HCT116 (cell line): ENCODE data around the gene FAM120A. TPM values are rescaled to one million over a fixed set of nuclear protein-coding genes. Genes with fewer than 3 reads are reported as not detected.

ENCODE experiments used
- ATAC-seq: fragments of 200-7000 bp; cut with Tn5 transposase; 2 replicates; pipeline ENCODE4 v1.9.1; 2020; ENCODE audit warnings: mild to moderate bottlenecking, moderate library complexity
- BruUV-seq: library from RNA; stranded (reverse); fragments of 400-500 nt; replicated peaks from 2 replicates; lab custom pipeline; 2021; lab: Mats Ljungman, UMichigan
- CTCF ChIA-PET: fragments of 300-600 bp; sonication (Branson Sonifier 250); formaldehyde crosslinking; loops from one replicate; lab custom pipeline; 2021; ENCODE audit warnings: antibody characterized with exemption; lab: Charles Lee
- POLR2A ChIA-PET: fragments of 300-600, 350-600 bp; sonication (Branson Sonifier 250); formaldehyde crosslinking; loops from one replicate; lab custom pipeline; 2021; ENCODE audit warnings: antibody characterized with exemption; lab: Charles Lee
- RAD21 ChIA-PET, 2 experiments: fragments of 300-600 bp; sonication (Branson Sonifier 250); formaldehyde crosslinking; loops; one replicate each; lab custom pipeline; 2023; ENCODE audit warnings: low total read pairs in 2 of 2; ENCODE audit not compliant: uncharacterized antibody in 2 of 2, unreplicated experiment in 2 of 2, low non-redundant PET in 1 of 2; lab: Charles Lee
- DNase-seq: peaks from one replicate; pipeline ENCODE4 v3.0.0-alpha.2; 2010; ENCODE audit warnings: low read depth, low spot score
- H2AFZ ChIP-seq: fragments of 200-600 bp; shearing (Covaris generic), sonication (generic); 2 replicates; pipeline ENCODE4 v1.6.1; 2017; ENCODE audit warnings: low read depth, mixed run types, mixed read lengths, antibody characterized with exemption, low read length; ENCODE audit not compliant: poor library complexity, severe bottlenecking
- H3K27ac ChIP-seq: 2 replicates; pipeline ENCODE4 v1.5.1; 2012; ENCODE audit warnings: low read depth, low read length
- H3K27me3 ChIP-seq: fragments of 200-600 bp; sonication (generic); 2 replicates; pipeline ENCODE4 v1.6.1; 2016; ENCODE audit warnings: mixed run types, low read length, mixed read lengths; ENCODE audit not compliant: insufficient read depth
- H3K36me3 ChIP-seq, 2 experiments: fragments of 200-500 bp in 1 of 2; fragments of 200-600 bp in 1 of 2; sonication (Bioruptor generic) in 1 of 2; sonication (generic) in 1 of 2; 2 replicates each; pipeline versions ENCODE4 v1.5.1 to v1.6.1; 2014 to 2016; ENCODE audit warnings: low read length in 2 of 2, inconsistent platforms in 1 of 2, mixed read lengths in 1 of 2, mixed run types in 1 of 2; ENCODE audit not compliant: insufficient read depth in 2 of 2, control insufficient read depth in 1 of 2
- H3K4me1 ChIP-seq, 2 experiments: fragments of 200-600 bp in 1 of 2; sonication (generic) in 1 of 2; 2 replicates each; pipeline versions ENCODE4 v1.5.1 to v1.6.1; 2012 to 2017; ENCODE audit warnings: low read length in 2 of 2, inconsistent platforms in 1 of 2, mild to moderate bottlenecking in 1 of 2, mixed read lengths in 1 of 2, mixed run types in 1 of 2, moderate library complexity in 1 of 2; ENCODE audit not compliant: insufficient read depth in 2 of 2, control insufficient read depth in 1 of 2
- H3K4me2 ChIP-seq: fragments of 200-600 bp; sonication (generic); 2 replicates; pipeline ENCODE4 v1.6.1; 2017; ENCODE audit warnings: mixed run types, low read length, mixed read lengths
- H3K4me3 ChIP-seq, 2 experiments: fragments of 200-600 bp in 1 of 2; sonication (generic) in 1 of 2; replicated peaks in 1 of 2; 2 replicates each; pipeline ENCODE4 v1.5.1; 2011 to 2016; ENCODE audit warnings: low read length in 2 of 2, control low read depth in 1 of 2, low read depth in 1 of 2, mild to moderate bottlenecking in 1 of 2, mixed read lengths in 1 of 2, mixed run types in 1 of 2
- H3K79me2 ChIP-seq: fragments of 200-600 bp; sonication (generic); 2 replicates; pipeline ENCODE4 v1.6.1; 2017; ENCODE audit warnings: mild to moderate bottlenecking, mixed run types, low read length, moderate library complexity, mixed read lengths; ENCODE audit not compliant: insufficient read depth
- H3K9ac ChIP-seq: fragments of 200-600 bp; sonication (generic); 2 replicates; pipeline ENCODE4 v1.6.1; 2016; ENCODE audit warnings: low read length, mixed read lengths
- H3K9me2 ChIP-seq: fragments of 200-600 bp; sonication (generic), shearing (Covaris generic); 2 replicates; pipeline ENCODE4 v1.6.1; 2017; ENCODE audit warnings: mixed run types, mild to moderate bottlenecking, moderate library complexity; ENCODE audit not compliant: insufficient read depth
- H3K9me3 ChIP-seq, 2 experiments: fragments of 200-500 bp in 1 of 2; fragments of 200-600 bp in 1 of 2; sonication (Bioruptor generic) in 1 of 2; sonication (generic) in 1 of 2; 2 replicates each; pipeline ENCODE4 v1.6.1; 2014 to 2017; ENCODE audit warnings: low read length in 2 of 2, mixed read lengths in 2 of 2, inconsistent platforms in 1 of 2, low read depth in 1 of 2, mild to moderate bottlenecking in 1 of 2, mixed run types in 1 of 2, moderate library complexity in 1 of 2; ENCODE audit not compliant: control insufficient read depth in 1 of 2, insufficient read depth in 1 of 2
- H4K20me1 ChIP-seq: fragments of 200-600 bp; sonication (generic), shearing (Covaris generic); 2 replicates; pipeline ENCODE4 v1.6.1; 2017; ENCODE audit warnings: mixed run types, mild to moderate bottlenecking, moderate library complexity; ENCODE audit not compliant: insufficient read depth
- CBX3 ChIP-seq: IDR thresholded peaks from 2 replicates; pipeline ENCODE4 v1.6.1; 2012; ENCODE audit warnings: low read depth
- EGR1 ChIP-seq: IDR thresholded peaks from 2 replicates; pipeline ENCODE4 v1.6.1; 2012; ENCODE audit warnings: low read depth
- EZH2 ChIP-seq: fragments of 200-600 bp; sonication (generic); IDR thresholded peaks from 2 replicates; pipeline ENCODE4 v1.6.1; 2017; ENCODE audit warnings: antibody characterized with exemption, mixed run types
- POLR2A ChIP-seq: IDR thresholded peaks from 2 replicates; pipeline ENCODE4 v1.7.0; 2011; ENCODE audit warnings: borderline replicate concordance; ENCODE audit not compliant: insufficient read depth, insufficient read length; ENCODE audit errors: extremely low read depth
- POLR2AphosphoS5 ChIP-seq: IDR thresholded peaks from 2 replicates; pipeline ENCODE4 v1.6.1; 2011; ENCODE audit warnings: mild to moderate bottlenecking, low read depth, low read length, moderate library complexity
- RAD21 ChIP-seq: IDR thresholded peaks from 2 replicates; pipeline ENCODE4 v1.6.1; 2012; ENCODE audit warnings: low read depth, mild to moderate bottlenecking
- SP1 ChIP-seq: IDR thresholded peaks from 2 replicates; pipeline ENCODE4 v1.6.1; 2012; ENCODE audit warnings: low read depth
- ZFX ChIP-seq: fragments of 450-650 bp; IDR thresholded peaks from 2 replicates; pipeline ENCODE4 v1.6.1; 2017
- ZNF274 ChIP-seq: fragments of 200-500 bp; sonication (Bioruptor generic); IDR thresholded peaks from 2 replicates; pipeline ENCODE4 v1.6.1; 2014; ENCODE audit warnings: mild to moderate bottlenecking, low read depth, low read length, inconsistent platforms
- intact Hi-C: fragments of 100-400 bp; cut with micrococcal nuclease; formaldehyde crosslinking; loops from 2 replicates; pipeline ENCODE4 v1.10.0; 2022
- total RNA-seq: library from RNA; stranded (reverse); gene quantifications from one replicate; pipeline ENCODE4 v1.2.1, GENCODE V29; 2021; ENCODE audit not compliant: unreplicated experiment
- TF ChIP-seq, protein P1 (sequence below): IDR thresholded peaks from 2 replicates; pipeline ENCODE4 v1.6.1; 2011; ENCODE audit warnings: mild to moderate bottlenecking, low read length, moderate library complexity; ENCODE audit not compliant: insufficient replicate concordance; ENCODE audit errors: extremely low read depth
- TF ChIP-seq, protein P2 (sequence below): IDR thresholded peaks from 2 replicates; pipeline ENCODE4 v1.6.1; 2012; ENCODE audit warnings: low read depth
- TF ChIP-seq, protein P3 (sequence below): IDR thresholded peaks from 2 replicates; pipeline ENCODE4 v1.6.1; 2012

The FAM120A gene
- total RNA-seq, 1 experiment from 2014 or later: 122 TPM

GRCh38 chr9:93467062-93467416 is 15.6 kb downstream of the FAM120A start:
- Histone ChIP-seq H3K27me3 (no peaks in the 10 kb centered on the region), H3K4me3 (no peak overlapping the region), H3K27ac (no peak overlapping the region), H3K9ac (no peak overlapping the region), H2AFZ (no peak overlapping the region), H3K36me3 (peaks cover 0 to 8% of the 10 kb centered on the region in 2 experiments; a peak in 1 of 4 replicates), H4K20me1 (peaks cover 29% of the 10 kb centered on the region; the same call in 1 of the 2 replicates), H3K9me2 (no peaks in the 10 kb centered on the region), H3K4me2 (0 out of 2 replicates have a peak overlapping the region, but pooled peaks have one; percentile 12), H3K79me2 (peaks cover 100% of the 10 kb centered on the region), H3K9me3 (no peaks in the 10 kb centered on the region), H3K4me1 (peaks cover 12 to 20% of the 10 kb centered on the region in 2 experiments)
- POLR2A ChIA-PET: no interaction called here
- CTCF ChIA-PET: no interaction called here
- DNase-seq (no peak), ATAC-seq (no peak)
- intact Hi-C loops: no loop called here
- RAD21 ChIA-PET: no interaction called here
- no TSS peak for BruUV-seq
- TF ChIP-seq RAD21 (no peak), EGR1 (no peak), CBX3 (no peak), POLR2AphosphoS5 (no peak), SP1 (no peak), POLR2A (no peak), EZH2 (no peak), ZNF274 (no peak), ZFX (no peak)
- TF ChIP-seq, protein P1, sequence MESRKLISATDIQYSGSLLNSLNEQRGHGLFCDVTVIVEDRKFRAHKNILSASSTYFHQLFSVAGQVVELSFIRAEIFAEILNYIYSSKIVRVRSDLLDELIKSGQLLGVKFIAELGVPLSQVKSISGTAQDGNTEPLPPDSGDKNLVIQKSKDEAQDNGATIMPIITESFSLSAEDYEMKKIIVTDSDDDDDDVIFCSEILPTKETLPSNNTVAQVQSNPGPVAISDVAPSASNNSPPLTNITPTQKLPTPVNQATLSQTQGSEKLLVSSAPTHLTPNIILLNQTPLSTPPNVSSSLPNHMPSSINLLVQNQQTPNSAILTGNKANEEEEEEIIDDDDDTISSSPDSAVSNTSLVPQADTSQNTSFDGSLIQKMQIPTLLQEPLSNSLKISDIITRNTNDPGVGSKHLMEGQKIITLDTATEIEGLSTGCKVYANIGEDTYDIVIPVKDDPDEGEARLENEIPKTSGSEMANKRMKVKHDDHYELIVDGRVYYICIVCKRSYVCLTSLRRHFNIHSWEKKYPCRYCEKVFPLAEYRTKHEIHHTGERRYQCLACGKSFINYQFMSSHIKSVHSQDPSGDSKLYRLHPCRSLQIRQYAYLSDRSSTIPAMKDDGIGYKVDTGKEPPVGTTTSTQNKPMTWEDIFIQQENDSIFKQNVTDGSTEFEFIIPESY: no peak
- TF ChIP-seq, protein P2, sequence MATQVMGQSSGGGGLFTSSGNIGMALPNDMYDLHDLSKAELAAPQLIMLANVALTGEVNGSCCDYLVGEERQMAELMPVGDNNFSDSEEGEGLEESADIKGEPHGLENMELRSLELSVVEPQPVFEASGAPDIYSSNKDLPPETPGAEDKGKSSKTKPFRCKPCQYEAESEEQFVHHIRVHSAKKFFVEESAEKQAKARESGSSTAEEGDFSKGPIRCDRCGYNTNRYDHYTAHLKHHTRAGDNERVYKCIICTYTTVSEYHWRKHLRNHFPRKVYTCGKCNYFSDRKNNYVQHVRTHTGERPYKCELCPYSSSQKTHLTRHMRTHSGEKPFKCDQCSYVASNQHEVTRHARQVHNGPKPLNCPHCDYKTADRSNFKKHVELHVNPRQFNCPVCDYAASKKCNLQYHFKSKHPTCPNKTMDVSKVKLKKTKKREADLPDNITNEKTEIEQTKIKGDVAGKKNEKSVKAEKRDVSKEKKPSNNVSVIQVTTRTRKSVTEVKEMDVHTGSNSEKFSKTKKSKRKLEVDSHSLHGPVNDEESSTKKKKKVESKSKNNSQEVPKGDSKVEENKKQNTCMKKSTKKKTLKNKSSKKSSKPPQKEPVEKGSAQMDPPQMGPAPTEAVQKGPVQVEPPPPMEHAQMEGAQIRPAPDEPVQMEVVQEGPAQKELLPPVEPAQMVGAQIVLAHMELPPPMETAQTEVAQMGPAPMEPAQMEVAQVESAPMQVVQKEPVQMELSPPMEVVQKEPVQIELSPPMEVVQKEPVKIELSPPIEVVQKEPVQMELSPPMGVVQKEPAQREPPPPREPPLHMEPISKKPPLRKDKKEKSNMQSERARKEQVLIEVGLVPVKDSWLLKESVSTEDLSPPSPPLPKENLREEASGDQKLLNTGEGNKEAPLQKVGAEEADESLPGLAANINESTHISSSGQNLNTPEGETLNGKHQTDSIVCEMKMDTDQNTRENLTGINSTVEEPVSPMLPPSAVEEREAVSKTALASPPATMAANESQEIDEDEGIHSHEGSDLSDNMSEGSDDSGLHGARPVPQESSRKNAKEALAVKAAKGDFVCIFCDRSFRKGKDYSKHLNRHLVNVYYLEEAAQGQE: no peak
- TF ChIP-seq, protein P3, sequence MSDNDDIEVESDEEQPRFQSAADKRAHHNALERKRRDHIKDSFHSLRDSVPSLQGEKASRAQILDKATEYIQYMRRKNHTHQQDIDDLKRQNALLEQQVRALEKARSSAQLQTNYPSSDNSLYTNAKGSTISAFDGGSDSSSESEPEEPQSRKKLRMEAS: no peak
